HCT116 (cell line): ENCODE measurements around the gene HMGCS2.

Experiments used
- CEBPB ChIP-seq: IDR thresholded peaks from 2 replicates; pipeline ENCODE4 v1.6.1; 2012; ENCODE audit warnings: low read depth
- CTCF ChIP-seq, 3 experiments: fragments of 200-600 bp in 1 of 3; sonication (generic) in 1 of 3; IDR thresholded peaks in 2 of 3; conservative IDR thresholded peaks in 1 of 3; 2 replicates each; pipeline ENCODE4 v1.5.1; 2012 to 2017; ENCODE audit warnings: low read depth in 2 of 3, low read length in 2 of 3, antibody characterized with exemption in 1 of 3, borderline replicate concordance in 1 of 3, control low read depth in 1 of 3, mild to moderate bottlenecking in 1 of 3, mixed read lengths in 1 of 3, mixed run types in 1 of 3, moderate library complexity in 1 of 3; ENCODE audit not compliant: insufficient read depth in 1 of 3
- EZH2phosphoT487 ChIP-seq: fragments of 200-600 bp; IDR thresholded peaks from 2 replicates; pipeline ENCODE4 v1.6.1; 2018; ENCODE audit warnings: antibody characterized with exemption, borderline replicate concordance
- POLR2A ChIP-seq: IDR thresholded peaks from 2 replicates; pipeline ENCODE4 v1.7.0; 2011; ENCODE audit warnings: borderline replicate concordance; ENCODE audit not compliant: insufficient read depth, insufficient read length; ENCODE audit errors: extremely low read depth

- TF ChIP-seq POLR2A (no peak), CTCF (IDR thresholded peaks at IDR 0.05 in 2 of 3, conservative IDR thresholded peaks at IDR 0.05 in 1 of 3; ENCODE audit: borderline replicate concordance in 1 of 3, insufficient read depth in 1 of 3, low read depth in 2 of 3, low read length in 2 of 3) (no peak), EZH2phosphoT487 (no peak), CEBPB (no peak; the same call in 1 of the 2 replicates)
Observed at GRCh38 chr1:119712342-119713038, 56.2 kb downstream of the HMGCS2 start.
